DMS53 (cell line): Measurements from ENCODE around the gene NRP2.

Source experiments
- DNase-seq: peaks from one replicate; lab custom pipeline; 2025; lab: John Stamatoyannopoulos, UW

NRP2 gene

DNA sequence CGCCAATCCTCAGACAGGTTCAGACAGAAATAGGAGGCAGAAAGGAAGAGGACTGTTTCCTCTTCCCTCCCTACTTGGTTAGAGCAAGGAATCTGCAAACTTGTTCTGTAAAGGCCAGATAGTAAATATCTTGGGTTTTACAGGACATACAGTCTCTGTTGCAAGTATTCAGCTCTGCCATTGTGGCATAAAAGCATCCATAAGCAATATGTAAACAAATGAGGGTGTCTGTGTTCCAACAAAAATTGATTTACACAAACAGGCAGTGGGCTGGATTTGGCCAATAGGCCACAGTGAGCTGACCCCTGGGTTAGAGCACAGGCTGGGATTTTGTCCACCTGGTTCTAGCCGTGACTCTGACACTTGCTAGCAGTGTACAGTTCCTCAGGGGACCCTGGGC, 89.4 kb downstream of the NRP2 start:
- DNase-seq = no peak

GRCh38 chr2:205772983-205773382, 90.7 kb downstream of the NRP2 start:
- peak; percentile 28 for DNase-seq

DNA sequence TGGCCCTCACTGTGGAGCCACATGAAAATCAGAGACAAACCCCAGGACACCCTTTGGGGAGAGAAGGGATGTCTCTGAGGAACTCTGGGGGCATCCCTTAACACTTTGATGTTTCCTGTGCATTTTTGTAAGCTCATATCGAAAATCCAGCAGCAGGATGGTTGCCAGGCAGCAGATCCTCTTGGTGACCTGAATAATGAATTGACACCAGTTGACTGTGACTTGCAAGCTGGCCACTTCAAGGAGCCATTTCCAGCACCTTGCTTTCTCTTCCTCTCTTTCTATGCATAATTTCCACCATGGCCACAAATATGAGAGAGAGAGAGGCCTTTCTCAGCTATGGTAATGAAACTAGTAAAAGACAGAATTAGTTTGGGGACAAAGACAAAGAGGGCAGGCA, 91.7 kb downstream of the NRP2 start:
- no peak for DNase-seq

GRCh38 chr2:205775097-205775877, 93.0 kb downstream of the NRP2 start:
- peak; percentile 32 for DNase-seq

- peak; percentile 93 for DNase-seq
These were observed 93.8 kb downstream of the NRP2 start for GRCh38 chr2:205776139-205776538.

DNA sequence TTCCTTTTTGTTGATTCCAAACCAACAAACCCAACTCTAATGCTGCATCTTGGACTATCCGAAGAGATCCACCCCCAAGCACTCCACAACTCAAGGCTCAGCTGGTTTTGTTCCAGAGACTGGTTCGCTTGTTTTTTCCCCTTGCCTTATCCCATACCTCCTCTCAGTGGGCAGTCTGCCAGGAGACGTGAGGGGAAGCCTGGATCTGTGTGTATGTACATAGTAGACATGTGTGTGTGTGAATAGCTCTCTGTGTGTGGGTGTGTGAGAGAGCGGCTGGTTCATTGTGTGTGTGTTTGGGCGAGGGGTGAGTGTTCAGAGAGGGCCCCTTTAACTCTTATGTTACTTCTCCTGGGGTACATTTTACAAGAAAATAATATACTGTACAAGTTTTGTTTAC, 94.4 kb downstream of the NRP2 start:
- peak; percentile 69 for DNase-seq

DNA sequence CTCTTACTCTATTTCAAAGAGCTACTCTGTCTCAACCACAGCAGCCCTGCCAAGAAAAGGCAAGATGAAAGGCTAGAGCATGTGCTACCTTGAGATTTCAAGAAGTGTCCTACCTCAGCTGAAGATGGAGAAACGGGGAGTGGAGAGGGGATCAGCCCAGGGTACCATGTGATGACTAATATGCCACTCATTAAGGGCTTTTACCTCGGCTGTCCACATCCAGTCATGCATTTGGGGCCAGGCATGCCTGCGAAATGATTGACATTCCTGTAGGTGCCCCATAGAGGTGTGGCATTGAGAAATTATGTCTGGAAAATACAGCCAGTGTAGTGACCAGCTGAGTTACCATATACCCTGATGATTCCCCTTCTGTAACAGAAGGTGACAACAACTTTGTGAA, 96.1 kb downstream of the NRP2 start:
- no peak for DNase-seq

DNA sequence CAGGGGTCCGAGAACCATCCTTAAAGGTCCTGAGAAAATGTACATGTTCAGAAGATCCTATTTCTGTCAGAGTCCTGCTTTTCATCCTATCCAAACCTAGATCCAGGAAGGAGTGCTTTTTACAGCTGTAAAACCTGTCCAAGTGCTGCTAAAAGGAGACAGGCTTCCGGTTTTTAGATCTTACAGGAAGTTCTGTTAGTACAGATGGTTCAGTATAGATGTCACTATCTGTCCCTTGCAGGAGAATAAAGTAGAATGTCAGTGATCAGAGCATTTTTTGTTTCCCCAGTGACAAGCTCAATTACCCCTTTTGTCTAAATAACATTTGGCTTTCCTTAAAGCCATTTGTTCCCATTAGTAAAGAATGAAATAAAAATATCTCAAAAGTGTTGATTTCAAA, 98.3 kb downstream of the NRP2 start:
- DNase-seq = no peak

GRCh38 chr2:205781244-205781931, 99.1 kb downstream of the NRP2 start:
- DNase-seq = no peak

- DNase-seq = no peak
These were observed 100.6 kb downstream of the NRP2 start for GRCh38 chr2:205782941-205783340.

DNA sequence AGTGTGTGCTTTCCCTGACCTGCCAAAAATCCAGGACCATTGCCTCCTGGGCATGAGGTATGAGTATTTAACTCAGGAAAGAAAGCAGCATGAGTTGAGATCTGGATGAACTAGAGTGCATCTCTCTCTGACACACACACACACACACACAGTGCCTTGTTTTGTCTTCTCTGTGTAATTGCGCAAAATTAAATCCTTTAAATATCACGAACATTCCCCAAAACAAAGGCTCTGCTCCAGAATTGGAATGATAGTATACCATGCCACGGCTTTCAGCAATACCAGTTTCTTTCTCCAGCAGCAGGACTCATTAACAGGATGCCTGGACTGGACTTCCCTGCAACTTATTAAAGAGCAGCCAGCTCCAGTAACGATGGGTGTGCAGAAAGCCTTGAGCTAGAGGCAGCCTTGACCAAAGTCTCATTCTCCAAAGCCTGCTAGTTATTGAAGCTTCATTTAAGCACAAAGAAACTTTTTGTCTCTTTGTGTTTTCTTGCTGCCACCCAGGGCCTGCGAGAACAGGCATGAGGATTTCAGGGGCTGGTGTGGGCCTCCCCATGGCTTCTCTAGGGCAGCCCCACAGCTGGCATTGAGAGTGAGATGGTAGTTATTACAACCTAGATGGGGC, 101.7 kb downstream of the NRP2 start:
- DNase-seq = no peak

DNA sequence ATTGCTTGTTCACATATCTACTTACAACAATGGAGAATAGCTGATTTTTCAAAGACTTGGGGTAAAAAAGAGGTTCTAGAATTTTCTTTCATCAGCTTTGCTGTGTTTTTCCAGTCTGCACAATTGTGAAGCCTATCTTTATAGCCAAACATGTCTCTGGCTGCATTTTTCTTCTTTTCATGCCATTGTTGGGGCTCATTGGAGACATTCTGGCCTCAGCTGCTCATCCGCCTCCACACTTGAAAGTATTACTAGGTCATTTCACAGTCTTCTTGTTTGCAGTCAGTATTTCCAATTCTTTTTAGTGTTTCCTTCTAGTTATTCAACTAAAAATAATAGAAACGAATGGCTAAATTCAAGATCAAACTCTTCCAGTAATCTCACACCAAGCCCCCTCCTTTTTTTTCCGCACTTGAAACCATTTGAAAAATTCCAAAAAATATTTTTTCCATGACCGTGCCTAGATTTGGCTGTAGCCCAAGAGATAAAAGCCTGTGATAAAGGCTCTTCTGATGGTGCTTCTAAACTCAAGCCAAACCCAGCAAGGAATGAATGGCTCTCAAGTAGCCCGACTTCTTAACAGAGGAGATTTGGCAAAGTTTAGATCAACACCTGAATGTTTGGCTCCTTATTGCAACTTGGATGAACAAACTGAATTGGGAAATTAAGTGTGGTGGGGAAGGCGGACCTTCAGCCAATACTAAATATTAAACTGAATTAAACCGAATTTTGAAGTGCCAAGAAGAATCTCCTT, 103.4 kb downstream of the NRP2 start:
- DNase-seq = no peak

DNA sequence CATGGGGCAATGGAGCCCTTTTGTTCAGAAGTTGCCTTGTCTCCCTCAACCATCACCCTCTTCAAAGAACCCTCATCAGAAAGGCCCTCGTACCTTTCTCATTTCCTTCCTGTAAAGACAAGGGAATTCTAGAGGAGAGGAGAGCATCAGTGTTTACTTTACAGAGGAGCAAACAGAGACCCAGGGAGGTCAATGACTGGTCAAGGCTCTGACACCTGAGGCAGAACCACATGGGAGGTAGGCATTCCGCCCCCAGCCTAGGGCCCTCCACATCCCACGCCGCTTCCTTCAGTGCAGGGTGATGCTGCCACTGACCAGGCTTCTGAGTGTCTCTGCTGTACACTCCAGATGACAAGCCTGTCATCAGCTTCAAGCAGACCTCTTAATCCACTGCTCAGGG, 104.7 kb downstream of the NRP2 start:
- peak; percentile 77 for DNase-seq

GRCh38 chr2:205787761-205788160, 105.5 kb downstream of the NRP2 start:
- DNase-seq = no peak

- DNase-seq = no peak
These were observed 107.6 kb downstream of the NRP2 start for GRCh38 chr2:205789906-205790305.

DNA sequence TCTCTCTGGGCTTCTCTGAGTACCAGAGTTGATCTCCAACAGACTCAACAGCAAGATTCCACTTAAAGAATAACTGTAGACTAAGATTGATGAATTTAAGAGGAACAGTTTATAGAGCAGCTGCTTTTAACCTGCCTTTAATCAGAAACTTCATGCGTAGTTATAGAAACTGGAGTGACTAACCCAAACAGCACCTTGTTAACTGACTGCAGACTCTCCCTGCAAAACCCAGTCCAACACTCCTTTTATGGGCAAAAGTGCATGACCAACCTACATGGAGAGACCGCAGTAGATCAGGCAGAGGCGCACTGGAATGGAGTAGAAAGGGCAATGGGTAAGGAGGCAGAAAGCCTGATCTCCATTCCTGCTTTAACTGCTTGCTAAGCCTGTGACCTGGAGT, 110.6 kb downstream of the NRP2 start:
- no peak for DNase-seq

GRCh38 chr2:205796805-205797313, 114.6 kb downstream of the NRP2 start:
- no peak for DNase-seq

DNA sequence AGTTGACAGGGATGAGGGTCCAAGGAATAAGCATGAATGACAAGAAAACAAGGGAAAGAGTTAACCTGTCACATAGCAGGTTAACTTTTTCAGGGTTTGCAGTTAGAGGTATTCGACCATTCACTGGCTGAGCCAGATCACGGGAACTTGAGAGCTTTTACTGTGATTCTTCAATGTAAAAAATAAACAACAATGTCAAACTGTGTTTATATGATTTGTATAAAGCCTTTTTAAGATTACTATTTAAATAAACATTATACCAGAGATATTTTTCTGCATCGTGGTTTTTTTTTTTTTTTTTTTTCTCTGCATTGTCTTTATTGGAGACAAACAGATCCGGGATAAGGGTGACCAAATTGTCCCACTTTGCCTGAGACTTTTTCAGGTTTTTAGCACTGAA, 115.6 kb downstream of the NRP2 start:
- no peak for DNase-seq

DNA sequence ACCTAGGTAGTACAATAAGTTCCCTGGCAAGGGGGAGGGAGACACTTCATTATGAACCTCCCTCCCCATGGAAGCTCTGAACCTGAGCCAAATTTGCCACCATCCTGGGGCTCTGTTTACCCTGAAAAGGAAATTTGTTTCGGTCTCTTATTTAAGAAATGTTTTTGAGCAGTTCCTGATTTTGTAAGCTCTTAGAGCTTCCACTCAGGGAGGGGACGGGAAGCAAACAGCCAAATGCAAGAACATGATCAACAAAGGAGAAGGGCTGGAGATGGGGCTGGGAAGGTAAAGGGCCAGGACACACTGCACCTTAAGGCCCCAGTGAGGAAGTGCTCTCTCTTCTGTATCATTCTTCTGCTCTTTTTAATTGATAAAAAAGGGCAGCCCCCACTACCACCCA, 117.9 kb downstream of the NRP2 start:
- no peak for DNase-seq

DNA sequence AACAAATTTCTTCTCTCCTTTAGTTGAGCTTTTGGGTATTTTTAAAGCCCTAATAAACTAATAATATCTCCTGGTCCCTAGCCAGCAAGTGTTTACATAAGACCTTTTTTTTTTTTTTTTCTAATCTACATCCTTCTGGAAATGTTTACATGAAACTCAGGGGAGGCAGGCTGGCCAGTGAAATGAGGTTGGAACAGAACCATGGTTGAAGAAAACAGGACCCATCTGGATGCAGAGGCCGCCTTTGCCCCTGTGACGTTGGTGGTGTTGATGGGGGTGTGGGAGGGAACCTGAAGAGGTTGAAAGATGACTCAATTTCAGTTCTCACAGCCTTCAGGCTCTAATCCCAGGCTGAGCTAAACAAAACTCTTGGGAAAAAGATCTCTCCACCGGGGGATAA, 118.5 kb downstream of the NRP2 start:
- DNase-seq = peak; percentile 90

DNA sequence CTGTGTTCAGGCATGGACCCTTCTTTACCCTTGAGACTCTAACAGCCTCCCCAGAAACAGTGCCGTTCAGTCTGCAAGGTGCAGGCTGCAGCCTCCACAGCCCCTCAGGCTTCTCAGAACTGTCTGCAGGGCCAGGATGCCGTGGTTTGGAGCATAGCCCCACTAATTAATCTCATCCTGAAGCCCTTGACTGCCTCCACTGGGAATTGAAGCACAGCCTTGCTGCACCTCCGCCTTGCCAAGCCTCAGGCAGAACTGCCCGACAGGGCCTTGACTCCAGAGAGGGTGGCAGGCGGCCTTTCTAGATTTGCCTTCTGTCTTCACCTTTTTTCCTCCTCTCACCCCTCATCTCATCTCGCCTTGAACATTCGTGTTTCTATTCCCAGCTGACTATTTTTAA, 119.8 kb downstream of the NRP2 start:
- no peak for DNase-seq

DNA sequence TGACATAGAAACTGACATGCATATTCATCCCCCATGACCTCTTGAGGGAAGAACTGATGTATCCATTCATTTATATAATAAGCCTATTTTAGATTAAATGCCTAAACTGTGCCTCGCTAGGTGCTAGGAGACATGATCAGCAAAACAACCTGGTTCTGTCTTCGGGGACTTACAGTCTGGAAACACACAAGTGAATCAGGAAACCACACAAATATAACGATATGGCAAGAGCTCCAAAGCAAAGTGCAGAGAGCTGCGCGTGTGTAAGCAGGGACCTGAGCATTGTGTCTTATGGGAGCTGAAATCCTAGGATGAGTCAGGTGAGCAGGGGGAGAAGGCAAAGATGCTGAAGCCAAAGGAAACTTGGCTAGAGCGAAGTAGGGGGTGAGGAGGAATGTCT, 120.6 kb downstream of the NRP2 start:
- DNase-seq = no peak
